Natural killer cell (primary cell): Measurements from ENCODE around the gene GOLGA6A. TPM values are rescaled to one million over a fixed set of nuclear protein-coding genes. Genes with fewer than 3 reads are reported as not detected.
"Not testable (repeated sequence)": the region's sequence is repeated elsewhere in the genome, so short reads cannot be mapped to it uniquely, and the experiment has no call there.

Experiments
- ATAC-seq, 3 donors: fragments of 150-1000 bp in 2 of 3; fragments of 200-7000 bp in 1 of 3; cut with Tn5 transposase; 1 replicate in 1 of 3; 2 replicates in 2 of 3; pipeline ENCODE4 v1.10.0; 2021; ENCODE audit warnings: mild to moderate bottlenecking in 2 of 3, moderate library complexity in 2 of 3
- DNase-seq, 2 donors: peaks; one replicate each; pipeline versions ENCODE4 v3.0.0 to v3.0.0-alpha.2; 2013 to 2021; ENCODE audit warnings: mixed read lengths in 1 of 2
- H3K27ac ChIP-seq: one replicate; pipeline ENCODE4 v1.5.1; 2013; ENCODE audit warnings: mild to moderate bottlenecking, low read length
- H3K27me3 ChIP-seq: one replicate; pipeline ENCODE4 v1.6.1; 2013; ENCODE audit warnings: low read length; ENCODE audit not compliant: control insufficient read depth, insufficient read depth
- H3K36me3 ChIP-seq: one replicate; pipeline ENCODE4 v1.6.1; 2013; ENCODE audit warnings: low read length; ENCODE audit not compliant: control insufficient read depth, insufficient read depth
- H3K4me1 ChIP-seq: one replicate; pipeline ENCODE4 v1.6.1; 2013; ENCODE audit warnings: low read length; ENCODE audit not compliant: control insufficient read depth, insufficient read depth
- H3K4me3 ChIP-seq: one replicate; pipeline ENCODE4 v1.5.1; 2013; ENCODE audit warnings: low read length
- H3K9me3 ChIP-seq: one replicate; pipeline ENCODE4 v1.6.1; 2013; ENCODE audit warnings: low read length; ENCODE audit not compliant: control insufficient read depth, insufficient read depth
- H3K27ac Mint-ChIP-seq, 2 donors: one replicate each; pipeline ENCODE4 v1.8.0; 2022; ENCODE audit warnings: mild to moderate bottlenecking in 2 of 2, mixed read lengths in 2 of 2, moderate library complexity in 1 of 2
- H3K27me3 Mint-ChIP-seq, 2 donors: one replicate each; pipeline ENCODE4 v1.8.0; 2022; ENCODE audit warnings: low read depth in 2 of 2, mixed read lengths in 2 of 2
- H3K36me3 Mint-ChIP-seq: one replicate; pipeline ENCODE4 v1.8.0; 2022; ENCODE audit warnings: mixed read lengths
- H3K4me1 Mint-ChIP-seq, 2 donors: one replicate each; pipeline ENCODE4 v1.8.0; 2022; ENCODE audit warnings: mixed read lengths in 2 of 2
- H3K4me3 Mint-ChIP-seq: one replicate; pipeline ENCODE4 v1.8.0; 2022; ENCODE audit warnings: mild to moderate bottlenecking, moderate library complexity, mixed read lengths
- H3K9me3 Mint-ChIP-seq, 2 donors: one replicate each; pipeline ENCODE4 v1.8.0; 2022; ENCODE audit warnings: mixed read lengths in 2 of 2
- CTCF ChIP-seq: fragments of 200-600 bp; IDR thresholded peaks from one replicate; pipeline ENCODE4 v1.8.0; 2022; ENCODE audit warnings: antibody characterized with exemption
- WGBS: methylation state at CpG from one replicate; pipeline ENCODE4 v1.1.7; 2013; ENCODE audit warnings: missing lambda C conversion rate; ENCODE audit not compliant: insufficient coverage; 5-methylcytosine and 5-hydroxymethylcytosine counted together
- intact Hi-C: fragments of 100-400 bp; cut with micrococcal nuclease; formaldehyde crosslinking; loops from one replicate; pipeline ENCODE4 v1.14.2; 2022
- total RNA-seq, 4 donors: library from RNA; stranded (reverse); fragments of 120-200 nt in 1 of 4; gene quantifications; one replicate each; pipeline versions ENCODE4 v1.2.3 to v1.2.4, GENCODE V29; 2013 to 2022

GOLGA6A gene
- total RNA-seq, 3 donors from 2014 or later (not counting 1 experiment from before 2014, with no cell fraction given), result 0.16 to 0.82 TPM; not detected in 1

- H3K4me1 Mint-ChIP-seq, ATAC-seq, H3K36me3 Mint-ChIP-seq, H3K27me3 ChIP-seq, H3K27ac Mint-ChIP-seq, intact Hi-C loops, H3K27ac ChIP-seq, H3K9me3 ChIP-seq, H3K9me3 Mint-ChIP-seq, DNase-seq, H3K4me3 Mint-ChIP-seq, H3K36me3 ChIP-seq, H3K4me1 ChIP-seq, H3K27me3 Mint-ChIP-seq, H3K4me3 ChIP-seq: not testable (repeated sequence)
- no CpG with 5 or more reads among the region's 9 CpGs for WGBS
Measured at GRCh38 chr15:74072132-74072531, 10.2 kb downstream of the GOLGA6A start.

- H3K36me3 ChIP-seq, H3K36me3 Mint-ChIP-seq, H3K4me3 Mint-ChIP-seq, H3K4me1 Mint-ChIP-seq, H3K27me3 Mint-ChIP-seq, H3K27ac Mint-ChIP-seq, ATAC-seq, H3K27me3 ChIP-seq, H3K4me3 ChIP-seq, intact Hi-C loops, H3K9me3 Mint-ChIP-seq, DNase-seq, H3K27ac ChIP-seq, H3K4me1 ChIP-seq, H3K9me3 ChIP-seq: not testable (repeated sequence)
- whole genome bisulfite sequencing, result 98% methylated on average over 2 of the region's 6 CpGs
Measured at GRCh38 chr15:74071645-74072044, 10.7 kb downstream of the GOLGA6A start.

GRCh38 chr15:74065684-74066411 lies 16.5 kb downstream of the GOLGA6A start:
- H3K4me1 ChIP-seq, H3K9me3 Mint-ChIP-seq, H3K9me3 ChIP-seq, H3K4me1 Mint-ChIP-seq, H3K27ac Mint-ChIP-seq, H3K36me3 ChIP-seq, H3K27me3 Mint-ChIP-seq, intact Hi-C loops, H3K4me3 ChIP-seq, H3K27me3 ChIP-seq, H3K4me3 Mint-ChIP-seq, H3K27ac ChIP-seq, H3K36me3 Mint-ChIP-seq: not testable (repeated sequence)
- TF ChIP-seq CTCF, result peak; percentile 61
- 39% methylated on average over 5 of the region's 13 CpGs for WGBS
- DNase-seq (peak in 1 of 2 donors; percentile 55), ATAC-seq (peak; percentile 81 to 93 (median 93))

GRCh38 chr15:74064822-74065221 lies 17.5 kb downstream of the GOLGA6A start:
- H3K4me3 ChIP-seq, intact Hi-C loops, H3K4me1 ChIP-seq, ATAC-seq, DNase-seq, H3K9me3 ChIP-seq, H3K27ac ChIP-seq, H3K4me3 Mint-ChIP-seq, H3K27ac Mint-ChIP-seq, H3K27me3 ChIP-seq, H3K4me1 Mint-ChIP-seq, H3K9me3 Mint-ChIP-seq, H3K36me3 Mint-ChIP-seq, H3K27me3 Mint-ChIP-seq, H3K36me3 ChIP-seq: not testable (repeated sequence)
- 82% methylated on average over 8 of the region's 8 CpGs for WGBS

GRCh38 chr15:74064183-74064582 lies 18.2 kb downstream of the GOLGA6A start:
- intact Hi-C loops, H3K27ac Mint-ChIP-seq, H3K27ac ChIP-seq, H3K36me3 Mint-ChIP-seq, H3K4me3 ChIP-seq, H3K9me3 Mint-ChIP-seq, H3K27me3 ChIP-seq, DNase-seq, H3K4me1 Mint-ChIP-seq, H3K27me3 Mint-ChIP-seq, H3K9me3 ChIP-seq, H3K4me3 Mint-ChIP-seq, ATAC-seq, H3K4me1 ChIP-seq, H3K36me3 ChIP-seq: not testable (repeated sequence)
- WGBS, result 97% methylated on average over 3 of the region's 3 CpGs

GRCh38 chr15:74063425-74064146 lies 18.8 kb downstream of the GOLGA6A start:
- H3K9me3 Mint-ChIP-seq, H3K4me3 Mint-ChIP-seq, H3K36me3 Mint-ChIP-seq, DNase-seq, H3K27ac Mint-ChIP-seq, H3K27me3 Mint-ChIP-seq, H3K4me3 ChIP-seq, H3K27me3 ChIP-seq, H3K4me1 ChIP-seq, H3K27ac ChIP-seq, H3K36me3 ChIP-seq, H3K9me3 ChIP-seq, intact Hi-C loops, H3K4me1 Mint-ChIP-seq, ATAC-seq: not testable (repeated sequence)
- 84% methylated on average over 5 of the region's 17 CpGs for WGBS
